Neural progenitor cell (in vitro differentiated cells): ENCODE results near the gene GALNT2.
A peak's percentile ranks its signal among the peaks of the same experiment; 100 is the strongest.

Experiments used
- EZH2 ChIP-seq: fragments of 200-600 bp; sonication (generic); IDR thresholded peaks from 2 replicates; pipeline ENCODE4 v1.6.1; 2017; ENCODE audit warnings: antibody characterized with exemption, mild to moderate bottlenecking, moderate library complexity
- TF ChIP-seq, protein P1 (sequence below): fragments of 200-600 bp; sonication (generic); IDR thresholded peaks from 2 replicates; pipeline ENCODE4 v1.5.1; 2017; ENCODE audit warnings: antibody characterized with exemption, mild to moderate bottlenecking

DNA sequence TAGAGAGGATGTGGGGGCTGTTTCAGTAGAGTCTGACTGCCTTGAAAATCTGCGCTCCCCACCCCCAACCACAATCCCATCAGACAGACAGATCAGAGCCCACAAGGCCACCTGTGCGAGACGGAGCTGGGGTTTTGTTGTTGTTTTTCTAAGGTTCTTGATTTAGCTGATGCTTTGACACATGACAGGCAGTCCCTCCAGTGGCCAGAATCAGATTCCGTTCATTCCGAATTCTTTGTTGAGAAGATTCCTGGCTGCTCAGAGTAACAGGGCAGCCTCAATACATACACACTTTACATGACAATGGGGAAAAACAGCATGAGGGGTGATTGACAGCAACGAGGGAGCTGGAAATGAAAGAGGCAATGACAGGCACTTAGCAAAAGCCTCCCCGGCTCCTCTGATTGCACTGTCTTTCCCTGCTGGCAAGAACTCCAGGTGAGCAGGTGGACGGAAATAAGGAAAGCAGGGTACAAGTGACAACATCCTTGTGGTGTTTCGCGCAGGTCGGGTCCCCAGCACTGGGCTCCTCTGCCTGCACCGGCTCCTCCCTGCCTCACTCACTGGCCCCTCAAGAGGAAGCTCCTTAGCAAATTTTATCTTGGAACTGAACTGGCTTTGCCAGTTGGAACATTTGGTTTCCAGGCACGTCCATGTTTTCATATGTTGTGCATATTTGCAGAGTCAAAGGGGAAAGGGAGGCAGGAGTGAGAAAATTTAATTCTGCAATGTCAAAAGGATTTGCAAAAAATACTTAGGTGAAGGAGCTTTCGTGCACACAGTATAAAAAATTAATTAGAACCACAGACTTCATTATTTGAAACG lies 210.4 kb downstream of the GALNT2 start:
- no peak for TF ChIP-seq EZH2
- TF ChIP-seq, protein P1, sequence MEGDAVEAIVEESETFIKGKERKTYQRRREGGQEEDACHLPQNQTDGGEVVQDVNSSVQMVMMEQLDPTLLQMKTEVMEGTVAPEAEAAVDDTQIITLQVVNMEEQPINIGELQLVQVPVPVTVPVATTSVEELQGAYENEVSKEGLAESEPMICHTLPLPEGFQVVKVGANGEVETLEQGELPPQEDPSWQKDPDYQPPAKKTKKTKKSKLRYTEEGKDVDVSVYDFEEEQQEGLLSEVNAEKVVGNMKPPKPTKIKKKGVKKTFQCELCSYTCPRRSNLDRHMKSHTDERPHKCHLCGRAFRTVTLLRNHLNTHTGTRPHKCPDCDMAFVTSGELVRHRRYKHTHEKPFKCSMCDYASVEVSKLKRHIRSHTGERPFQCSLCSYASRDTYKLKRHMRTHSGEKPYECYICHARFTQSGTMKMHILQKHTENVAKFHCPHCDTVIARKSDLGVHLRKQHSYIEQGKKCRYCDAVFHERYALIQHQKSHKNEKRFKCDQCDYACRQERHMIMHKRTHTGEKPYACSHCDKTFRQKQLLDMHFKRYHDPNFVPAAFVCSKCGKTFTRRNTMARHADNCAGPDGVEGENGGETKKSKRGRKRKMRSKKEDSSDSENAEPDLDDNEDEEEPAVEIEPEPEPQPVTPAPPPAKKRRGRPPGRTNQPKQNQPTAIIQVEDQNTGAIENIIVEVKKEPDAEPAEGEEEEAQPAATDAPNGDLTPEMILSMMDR = peak; percentile 45
